HG02678 (cell line): ENCODE data around the gene FRMD4A.
"Not testable (repeated sequence)": the region's sequence is repeated elsewhere in the genome, so short reads cannot be mapped to it uniquely, and the experiment has no call there.

Source experiments
- ATAC-seq: cut with Tn5 transposase; IDR thresholded peaks from one replicate; pipeline ENCODE4 v1.9.1; 2021; ENCODE audit warnings: mild to moderate bottlenecking, moderate library complexity; ENCODE audit not compliant: unreplicated experiment

FRMD4A gene

DNA sequence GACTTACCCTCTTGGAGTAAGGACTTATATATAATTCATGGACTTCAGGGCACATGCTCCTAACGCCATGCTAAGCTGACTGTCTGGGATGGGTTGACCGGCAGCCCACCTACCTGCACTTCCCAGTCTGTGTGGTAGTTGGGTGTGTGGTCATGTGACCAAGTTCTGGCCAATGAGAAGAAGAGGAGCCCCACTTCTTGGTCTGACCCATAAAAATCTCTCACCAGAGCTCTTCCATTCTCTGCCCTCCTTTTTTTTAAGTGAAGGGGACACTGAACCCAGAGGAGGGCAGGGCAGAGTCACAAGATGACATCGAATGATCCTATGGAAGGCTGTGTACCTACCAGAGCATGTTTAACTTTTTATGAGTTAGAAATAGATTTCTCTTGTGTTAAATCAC, 370.1 kb downstream of the FRMD4A start:
- no peak for ATAC-seq

DNA sequence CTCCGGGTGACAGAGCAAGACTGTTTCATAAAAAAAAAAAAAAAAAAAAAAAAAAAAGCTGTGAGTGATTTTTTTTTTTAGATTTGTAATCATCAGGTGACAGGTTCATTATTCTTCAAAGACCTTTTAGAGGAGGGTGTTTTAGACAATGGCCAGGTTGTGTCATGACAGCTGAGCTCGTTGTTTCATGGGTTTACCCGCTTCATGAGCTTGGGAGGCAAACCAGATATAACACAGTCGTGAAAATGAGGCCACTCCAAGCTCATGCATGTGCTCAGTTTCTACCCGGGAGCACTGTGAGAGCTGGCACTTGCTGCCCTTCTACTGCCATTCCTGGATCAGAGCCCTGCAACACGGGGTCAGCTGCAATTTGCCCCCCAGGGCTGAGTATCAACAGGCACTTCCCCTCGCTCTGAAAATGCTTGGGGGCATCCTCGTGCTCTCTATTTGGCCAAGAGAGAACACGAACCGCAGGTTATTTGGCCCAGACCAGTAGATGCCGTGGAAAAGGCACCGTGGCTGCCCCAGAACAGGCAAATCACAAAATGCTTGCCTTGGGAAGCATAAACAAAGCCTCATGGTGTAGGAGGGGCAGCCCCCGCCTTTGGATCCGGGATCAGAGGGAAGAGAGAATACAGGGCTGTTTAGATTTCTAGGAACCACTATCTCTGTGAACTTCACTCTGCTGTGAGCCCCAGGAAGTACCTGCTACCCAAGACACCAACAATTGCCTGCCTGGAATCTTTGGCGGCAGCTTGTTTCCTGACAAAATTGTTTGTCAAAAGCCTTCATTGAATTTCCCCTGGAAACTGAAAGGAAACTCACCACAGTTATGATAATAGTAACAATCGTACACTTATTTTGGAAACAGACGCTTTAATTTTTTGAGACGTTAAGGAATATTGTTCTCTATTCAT, 371.0 kb downstream of the FRMD4A start:
- no peak for ATAC-seq

DNA sequence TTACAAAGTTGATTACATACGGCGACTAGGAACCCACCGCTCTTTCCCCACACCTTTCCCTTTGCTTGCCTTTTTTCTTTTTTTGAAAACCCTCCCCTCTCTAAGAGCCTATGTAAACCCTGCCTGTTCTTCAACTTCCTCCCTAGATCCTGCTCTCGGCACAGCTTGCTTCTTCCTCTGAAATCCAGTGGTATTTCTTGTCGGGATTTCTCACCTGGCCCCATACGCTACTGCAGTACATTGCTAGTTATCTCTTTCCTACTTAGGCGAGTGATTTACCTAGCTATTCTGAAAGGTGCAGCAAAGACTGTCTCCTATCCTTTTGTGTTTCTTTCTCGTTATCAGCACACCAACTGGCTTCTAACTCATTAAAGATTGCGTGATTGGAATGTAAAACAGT, 372.9 kb downstream of the FRMD4A start:
- no peak for ATAC-seq

DNA sequence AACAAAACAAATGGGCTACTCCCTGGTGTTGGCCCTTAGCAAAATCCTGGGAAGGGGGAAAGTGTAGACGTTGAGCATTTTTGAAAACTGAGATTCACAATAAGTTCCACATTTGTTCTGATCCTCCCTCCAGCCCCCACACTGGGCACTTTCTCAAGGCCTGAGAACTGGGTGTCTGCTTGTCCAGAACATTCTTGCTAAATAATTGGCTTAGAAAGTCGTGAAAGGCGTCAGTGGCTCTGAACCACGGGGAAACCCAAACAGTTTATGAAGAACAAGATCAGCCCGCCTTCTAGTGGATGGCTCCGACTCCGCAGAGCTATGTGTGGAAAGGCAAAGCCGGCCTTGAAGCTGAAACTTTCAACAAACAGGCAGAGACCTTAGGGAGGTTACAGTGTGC, 373.9 kb downstream of the FRMD4A start:
- ATAC-seq, result no peak

DNA sequence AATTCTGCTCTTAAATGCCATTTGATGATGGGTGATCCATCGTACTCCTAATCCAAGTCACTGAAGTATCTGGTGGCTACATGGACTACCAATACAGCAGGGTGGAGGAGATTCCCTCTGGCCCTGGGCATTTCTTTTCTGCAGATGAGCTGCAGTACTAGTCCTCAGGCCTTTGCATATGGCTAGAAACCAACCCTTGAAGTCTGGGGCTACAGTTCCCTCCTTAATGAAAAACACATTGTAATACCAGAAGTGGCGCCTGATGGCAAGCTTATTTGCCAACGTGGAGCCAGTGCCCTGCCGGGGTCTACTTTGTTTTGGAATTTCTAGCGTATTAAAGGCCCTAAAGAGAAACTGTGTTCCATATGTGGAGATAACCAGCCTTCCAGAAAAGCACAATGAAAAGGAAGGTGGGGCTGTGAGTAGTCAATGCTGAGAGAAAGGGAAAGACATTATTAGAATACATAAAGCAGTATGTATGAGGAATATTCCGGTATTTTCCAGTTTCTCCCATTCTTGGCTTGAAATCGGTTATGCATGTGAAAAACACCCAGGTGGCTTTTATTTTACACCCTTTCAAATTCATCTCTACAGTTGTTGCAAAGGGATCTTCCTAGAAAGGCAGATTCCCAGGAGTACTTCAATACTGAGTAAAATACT, 375.2 kb downstream of the FRMD4A start:
- ATAC-seq, result no peak

DNA sequence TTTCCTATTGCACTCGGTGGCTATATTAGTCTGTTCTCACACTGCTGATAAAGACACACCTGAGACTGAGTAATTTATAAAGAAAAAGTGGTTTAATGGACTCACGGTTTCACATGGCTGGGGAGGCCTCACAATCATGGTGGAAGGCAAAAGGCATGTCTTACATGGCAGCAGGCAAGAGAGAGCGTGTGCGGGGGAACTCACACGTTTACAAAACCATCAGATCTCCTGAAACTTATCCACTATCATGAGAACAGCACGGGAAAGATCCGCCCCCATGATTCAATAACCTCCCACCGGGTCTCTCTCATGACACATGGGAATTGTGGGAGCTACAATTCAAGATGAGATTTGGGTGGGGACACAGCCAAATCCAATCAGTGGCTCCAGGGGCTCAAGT, 376.5 kb downstream of the FRMD4A start:
- not testable (repeated sequence) for ATAC-seq

DNA sequence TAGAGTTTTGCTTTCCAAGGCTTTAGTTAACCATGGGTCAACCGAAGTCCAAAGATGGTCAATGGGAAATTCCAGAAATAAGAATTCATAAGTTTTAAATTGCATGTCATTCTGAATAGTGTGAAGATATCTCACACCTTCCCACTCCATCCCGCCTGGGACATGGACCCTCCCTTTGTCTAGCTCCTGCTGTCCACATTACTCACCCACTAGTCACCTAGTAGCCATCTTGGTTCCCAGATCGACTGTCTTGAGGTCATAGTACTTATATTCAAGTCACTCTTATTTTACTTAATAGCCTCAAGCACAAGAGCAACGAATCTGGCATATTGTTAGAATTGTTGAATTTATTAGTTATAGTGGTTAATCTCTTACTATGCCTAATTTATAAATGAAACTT, 377.4 kb downstream of the FRMD4A start:
- ATAC-seq, result no peak

DNA sequence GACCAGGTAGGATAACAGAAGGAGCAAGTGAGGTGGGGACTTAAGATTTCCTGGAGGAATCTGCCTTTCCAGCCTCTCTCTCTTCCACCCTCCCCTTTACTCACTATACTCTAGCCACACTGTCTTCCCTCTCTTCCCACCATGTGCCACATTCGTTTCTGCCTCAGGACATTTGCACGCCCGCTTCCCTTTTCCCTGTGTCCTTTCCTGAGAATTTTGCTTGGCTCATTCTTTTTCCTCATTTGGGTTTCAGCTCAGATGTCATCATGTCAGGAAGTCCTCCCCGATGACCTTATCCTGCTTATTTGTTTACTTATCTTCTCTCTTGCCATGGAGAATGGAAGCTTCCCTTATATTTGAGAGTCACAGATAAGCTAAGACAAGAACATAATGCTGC, 380.2 kb downstream of the FRMD4A start:
- ATAC-seq, result no peak

DNA sequence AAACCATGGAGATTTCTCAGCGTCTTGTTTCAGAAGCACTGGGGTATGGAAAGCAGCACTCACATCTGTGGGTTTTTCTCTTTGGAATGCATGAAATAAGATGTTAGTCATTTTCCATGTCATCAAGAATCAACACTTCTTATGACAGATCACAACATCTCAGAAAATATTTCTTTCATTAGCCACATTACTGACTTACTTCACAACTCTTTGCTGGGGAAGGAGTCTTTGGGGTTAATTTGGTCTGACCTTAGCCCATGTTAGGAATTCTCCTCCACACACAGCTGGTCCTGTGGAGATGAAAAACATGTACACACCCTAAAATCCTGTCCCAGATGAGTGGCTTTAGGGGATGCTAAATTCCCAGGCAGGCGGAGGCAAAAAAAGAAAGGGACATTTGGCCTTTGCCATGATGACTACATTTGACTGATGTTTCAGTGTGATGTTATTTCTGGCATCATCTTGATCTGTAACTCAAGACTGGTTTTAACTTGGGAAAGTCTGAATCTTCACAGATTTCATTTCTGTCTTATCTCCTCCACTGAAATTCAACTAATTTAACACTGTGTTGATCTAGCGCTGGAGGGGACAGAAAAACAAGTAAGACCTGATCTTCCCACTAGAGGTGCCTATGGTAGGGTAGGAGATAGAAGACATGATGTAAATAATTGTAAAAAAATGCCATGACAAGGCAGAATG, 380.7 kb downstream of the FRMD4A start:
- no peak for ATAC-seq

DNA sequence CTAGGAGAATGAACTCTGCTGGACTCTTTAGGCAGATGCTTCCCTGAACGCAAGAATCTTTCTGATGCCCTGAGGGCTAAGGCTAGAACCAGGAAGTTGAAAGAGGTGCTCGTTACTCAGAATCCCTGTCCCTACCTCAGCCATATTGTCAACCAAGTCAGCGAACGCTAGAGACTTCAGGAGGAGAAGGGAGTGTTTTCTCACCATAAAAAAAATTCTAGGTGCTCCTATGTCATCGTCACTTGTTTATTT, 384.6 kb downstream of the FRMD4A start:
- no peak for ATAC-seq

DNA sequence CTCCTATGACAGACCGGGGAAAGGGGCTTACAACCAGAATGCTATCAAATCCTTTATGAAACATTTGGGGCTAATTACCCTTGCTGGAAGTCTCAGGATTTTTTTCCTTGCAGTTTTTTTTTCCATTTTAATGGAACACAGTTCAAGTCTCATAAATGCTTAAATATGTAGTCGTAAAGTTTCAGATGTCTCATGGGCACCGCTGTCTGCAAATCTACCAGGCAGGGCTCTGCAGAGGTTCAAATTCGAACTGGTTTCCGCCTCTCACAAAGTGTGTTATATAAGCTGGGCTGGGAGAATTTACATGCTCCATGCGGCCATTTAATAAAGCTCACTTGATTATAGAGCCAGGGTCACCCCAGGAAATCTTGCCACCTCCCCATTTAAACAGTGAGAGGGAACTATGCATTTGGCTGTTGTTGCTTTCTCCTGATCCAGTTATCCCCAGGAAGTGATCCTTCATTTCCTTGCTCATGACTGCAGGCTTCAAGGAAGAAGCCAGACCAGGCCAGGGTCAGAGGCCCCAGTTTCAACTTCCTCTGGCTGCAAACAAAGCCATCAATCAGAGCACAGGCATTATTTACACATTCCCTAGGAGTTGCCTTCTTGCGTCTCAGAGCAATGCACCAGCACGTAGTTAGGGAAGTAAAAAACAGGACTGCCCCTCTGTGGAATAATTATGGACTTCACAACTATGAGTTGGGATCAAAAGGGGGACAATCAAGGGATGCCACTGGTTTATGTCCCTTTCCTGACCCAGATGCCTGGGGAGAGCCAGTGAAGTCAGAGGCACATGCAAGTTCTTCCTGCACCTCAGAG, 385.1 kb downstream of the FRMD4A start:
- no peak for ATAC-seq

DNA sequence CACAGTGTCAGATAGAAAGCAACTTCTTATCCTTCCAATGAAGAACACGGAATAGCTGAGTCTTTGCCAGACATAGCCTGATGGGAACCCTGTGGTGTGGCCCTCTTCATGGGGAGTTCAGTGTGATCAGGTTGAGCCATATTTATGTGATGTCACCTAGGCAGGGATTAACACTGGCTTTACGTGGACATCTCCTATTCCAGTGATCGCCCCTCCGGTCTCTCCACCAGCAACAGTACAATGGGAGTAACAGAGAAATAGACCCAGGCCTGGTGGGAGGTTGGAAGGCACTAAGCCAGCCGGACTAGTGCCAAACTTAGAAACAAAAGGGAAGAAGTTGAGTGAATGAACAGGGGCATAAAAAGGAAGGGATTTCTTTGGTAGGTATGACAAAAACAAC, 385.9 kb downstream of the FRMD4A start:
- ATAC-seq, result no peak

DNA sequence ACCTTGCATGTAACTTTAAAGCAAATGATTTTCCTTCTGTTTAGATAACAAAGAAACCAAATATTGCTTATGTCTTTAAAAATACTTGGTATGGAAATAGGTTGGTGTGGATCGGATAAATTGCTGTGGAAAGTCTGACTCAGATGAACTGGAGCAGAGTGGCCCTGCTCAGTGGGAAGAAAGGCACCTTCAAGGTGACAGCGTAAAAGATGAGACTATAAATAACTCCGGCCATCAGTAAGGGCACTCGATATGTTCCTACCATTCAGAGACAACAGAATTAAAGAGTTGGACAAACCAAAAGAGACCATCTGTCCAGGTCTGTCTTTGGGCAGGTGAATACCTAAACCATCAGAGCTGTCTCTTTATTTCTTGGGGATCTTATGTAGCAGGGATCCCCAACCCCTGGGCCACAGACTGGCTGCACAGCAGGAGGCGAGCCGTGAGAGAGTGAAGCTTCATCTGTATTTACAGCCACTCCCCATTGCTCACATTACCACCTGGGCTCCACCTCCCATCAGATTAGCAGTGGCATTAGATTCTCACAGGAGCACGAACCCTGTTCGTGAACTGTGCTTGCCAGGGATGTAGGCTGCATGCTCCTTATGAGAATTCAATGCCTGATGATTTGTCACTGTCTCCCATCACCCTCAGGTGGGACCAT, 386.9 kb downstream of the FRMD4A start:
- ATAC-seq, result no peak

DNA sequence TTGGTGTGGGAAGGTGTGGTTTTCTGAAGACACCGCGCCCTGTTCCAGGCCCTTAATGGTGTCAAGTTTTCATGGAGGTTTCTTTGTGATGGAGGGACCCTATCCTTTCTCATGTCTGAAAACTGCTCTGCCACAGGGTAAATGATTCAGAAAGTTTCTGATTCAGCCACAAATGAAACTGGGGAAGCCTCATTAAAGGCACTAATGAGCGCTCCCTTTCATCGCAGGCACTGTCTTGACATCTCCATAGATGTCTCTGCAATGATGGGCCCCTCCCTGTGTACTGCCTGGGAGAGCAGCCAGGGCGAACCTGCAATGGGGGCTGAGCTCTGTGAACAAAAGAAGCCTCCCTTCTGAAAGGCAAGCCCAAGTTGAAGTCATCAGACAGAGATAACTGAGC, 388.7 kb downstream of the FRMD4A start:
- no peak for ATAC-seq

DNA sequence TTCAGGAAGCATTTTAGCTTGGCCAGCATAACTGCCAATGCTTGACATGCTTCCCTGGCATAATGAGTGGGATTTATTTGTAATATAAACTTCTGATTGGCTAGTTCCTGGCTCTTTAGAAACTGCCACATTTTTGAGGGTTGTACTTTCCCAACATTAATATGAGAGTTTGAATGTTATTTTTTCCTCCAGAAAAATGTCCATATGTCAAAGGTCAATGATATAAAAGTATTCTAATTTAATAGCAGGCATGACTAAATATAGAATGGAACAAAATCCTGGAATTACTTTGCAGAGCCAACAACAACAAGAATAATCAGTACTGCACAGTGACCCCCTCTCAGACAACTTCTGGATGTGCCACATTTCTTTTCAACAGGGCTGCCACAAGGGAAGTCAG, 391.3 kb downstream of the FRMD4A start:
- no peak for ATAC-seq

DNA sequence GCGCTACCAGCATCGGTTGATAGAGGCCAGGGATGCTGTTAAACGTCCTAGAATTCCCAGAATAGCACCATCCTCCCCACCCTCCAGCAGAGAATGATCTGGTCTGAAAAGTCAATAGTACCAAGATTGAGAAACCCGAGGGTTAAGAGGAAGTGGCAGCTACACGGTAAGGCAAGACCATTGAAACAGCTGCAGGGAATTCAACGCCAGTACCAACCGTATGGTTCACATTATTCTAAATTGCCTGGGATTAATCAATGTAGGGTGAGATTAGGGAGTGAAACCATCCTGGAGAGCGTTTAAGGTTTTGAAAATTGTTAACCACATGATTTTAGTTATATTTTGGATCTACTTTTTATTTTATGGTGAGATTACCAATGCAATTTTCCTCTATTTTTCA, 391.8 kb downstream of the FRMD4A start:
- no peak for ATAC-seq

DNA sequence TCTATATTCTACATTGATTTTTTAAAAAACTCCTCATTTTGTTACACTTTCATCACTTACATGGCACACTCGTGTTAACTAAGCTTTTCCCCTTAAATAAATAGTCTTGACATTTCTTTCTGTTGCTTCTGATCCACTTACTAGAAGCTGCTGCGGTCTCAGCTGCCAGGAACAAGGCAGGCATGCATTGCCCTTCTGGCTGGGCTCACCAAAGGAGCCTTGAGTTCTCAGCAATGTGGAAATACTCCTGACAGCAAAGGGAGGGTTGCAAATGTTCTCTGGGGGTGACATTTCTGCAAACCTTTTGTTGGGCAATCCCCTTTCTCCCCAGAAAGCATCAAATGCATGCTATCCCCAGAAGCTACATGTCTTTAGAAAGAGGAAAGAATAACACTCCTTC, 393.9 kb downstream of the FRMD4A start:
- ATAC-seq, result no peak

DNA sequence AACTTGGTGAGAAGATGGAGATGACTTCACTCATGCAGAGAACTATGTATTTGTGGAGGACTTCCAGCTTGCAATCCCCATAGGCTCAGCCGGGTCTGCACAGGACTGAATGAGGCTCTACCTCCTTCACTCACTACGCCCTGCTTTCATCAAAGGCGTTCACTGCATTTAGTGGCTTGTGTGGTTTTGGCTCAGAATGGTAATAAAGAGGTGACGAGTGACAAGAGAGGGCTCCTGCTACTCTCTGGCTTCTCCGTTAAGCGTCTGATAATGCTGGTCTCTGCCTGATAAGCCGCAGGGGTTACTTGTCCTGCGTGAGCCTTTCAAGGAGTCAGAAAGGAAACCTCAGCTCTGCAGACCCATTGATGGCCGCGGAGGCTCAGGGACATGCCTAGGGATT, 400.6 kb downstream of the FRMD4A start:
- no peak for ATAC-seq

DNA sequence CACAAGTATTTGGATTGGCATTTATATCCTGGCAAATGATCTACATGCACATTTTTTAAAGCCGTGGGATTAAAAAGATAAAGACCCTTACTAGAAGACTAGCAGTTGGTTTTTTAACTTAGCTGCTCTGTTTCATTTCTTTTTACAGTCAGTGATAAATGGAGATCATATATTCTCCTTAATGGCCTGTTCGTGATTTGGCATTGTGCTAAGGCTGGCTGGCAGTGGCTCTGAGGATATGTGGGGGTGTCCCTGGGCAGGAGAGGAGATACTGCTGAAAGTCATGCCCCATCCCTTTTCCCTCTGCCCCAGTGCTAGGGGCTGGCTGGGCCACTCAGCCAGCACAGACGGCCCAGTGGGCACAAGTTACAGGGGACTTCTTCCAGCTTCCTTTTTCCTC, 402.3 kb downstream of the FRMD4A start:
- ATAC-seq, result no peak

DNA sequence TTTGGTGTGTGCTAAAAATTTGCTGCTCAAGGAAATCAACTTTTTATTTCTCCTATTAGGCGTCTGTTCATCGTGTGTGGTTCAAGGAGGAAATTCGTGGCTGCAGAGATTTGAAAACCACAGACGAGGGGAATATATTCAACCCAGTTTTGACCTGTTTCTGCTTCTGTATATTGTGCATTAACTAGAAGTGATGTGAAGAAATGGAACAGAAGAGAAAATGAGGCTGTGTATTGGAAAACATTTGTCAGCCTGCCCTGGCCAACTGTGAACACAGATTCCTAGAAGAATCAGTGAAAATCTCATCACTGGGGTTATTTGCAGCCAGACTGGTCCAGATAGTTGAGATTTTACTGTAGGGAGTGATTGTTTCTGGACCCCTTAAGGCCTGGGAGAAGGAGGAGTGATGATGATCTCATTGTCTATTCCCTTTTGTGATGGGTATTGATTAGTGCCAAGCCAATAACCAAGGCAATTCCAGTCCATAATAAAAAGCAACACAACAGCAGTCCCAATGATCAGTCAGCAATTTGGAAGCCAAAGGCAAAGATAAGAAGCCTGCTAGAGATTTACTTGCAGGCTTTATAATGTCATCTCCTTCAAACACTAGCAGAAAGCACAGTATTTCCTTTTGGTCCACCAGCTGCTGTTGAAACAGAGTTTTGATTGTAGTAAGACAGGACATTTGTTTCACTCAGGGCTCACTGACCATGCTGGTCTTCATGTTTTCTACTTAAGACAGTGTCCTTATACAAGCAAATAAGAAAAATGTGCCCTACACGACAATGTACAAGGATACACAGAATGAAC, 404.5 kb downstream of the FRMD4A start:
- ATAC-seq, result no peak
